ENCODE measurements around the gene MORN1. TPM values are rescaled to one million over a fixed set of nuclear protein-coding genes. Genes with fewer than 3 reads are reported as not detected.

MORN1 gene
- total and polyA plus RNA-seq, 2 of the 8 experiments (the other 6 are each of a cell fraction or from before 2014, with no cell fraction given): 5.0 to 9.1 TPM

DNA sequence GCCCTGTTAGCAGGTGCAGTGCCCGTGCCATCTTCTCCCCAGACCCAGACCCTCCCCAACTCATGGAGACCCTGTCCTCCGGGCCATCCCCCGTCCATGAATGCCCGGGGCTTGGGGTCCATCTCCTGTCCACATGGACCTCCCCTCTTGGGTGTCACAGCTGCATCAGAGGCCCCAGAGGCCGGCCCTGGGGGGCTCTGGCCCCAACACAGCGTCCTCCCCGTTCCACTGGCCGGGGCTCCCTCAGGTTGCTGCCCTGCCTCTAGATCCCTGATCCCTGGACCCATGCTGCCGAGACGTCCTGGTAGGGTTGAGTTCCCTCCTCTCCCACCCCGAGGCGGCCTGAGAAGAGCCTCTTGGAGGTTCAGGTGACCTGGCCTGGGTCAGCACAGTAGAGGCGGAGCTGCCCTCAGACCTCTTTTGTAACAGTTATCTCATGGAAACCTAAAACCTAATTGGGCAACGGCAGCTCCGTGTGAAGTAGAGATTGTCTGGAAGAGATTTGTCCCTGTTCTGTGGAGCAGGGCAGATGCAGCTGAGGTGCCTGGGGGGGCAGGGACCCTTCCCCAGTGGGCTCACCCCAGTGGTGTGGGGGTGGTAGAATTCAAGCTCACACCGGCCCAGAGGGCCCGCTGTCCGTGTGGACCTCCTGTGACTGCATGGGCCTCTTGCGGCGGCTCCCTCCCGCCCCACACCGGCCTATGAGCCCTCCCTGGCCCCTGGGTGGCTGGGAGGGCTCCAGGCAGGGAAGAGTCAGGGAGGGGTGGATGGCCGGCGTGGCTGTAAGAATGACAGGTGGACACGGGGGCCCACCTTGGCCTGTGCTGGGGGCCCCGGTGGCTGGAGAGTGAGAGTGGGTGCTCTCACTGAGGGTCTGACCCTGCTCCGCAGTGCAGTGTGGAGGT is 107.1 kb downstream of the MORN1 start (continued):
- TF ChIP-seq CHD1 (IDR thresholded peaks at IDR 0.05; ENCODE audit: low read depth, low read length) (no peak), TAF7 (optimal IDR thresholded peaks at IDR 0.05; ENCODE audit: borderline replicate concordance, low read depth, low read length) (no peak), CTBP2 (IDR thresholded peaks at IDR 0.05; ENCODE audit: borderline replicate concordance, insufficient read depth, insufficient read length, low read length) (no peak), ATF3 (IDR thresholded peaks at IDR 0.05; ENCODE audit: insufficient read depth, low read depth, low read length) (no peak), RXRA (IDR thresholded peaks at IDR 0.05; ENCODE audit: insufficient read depth, low read depth, low read length) (no peak), YY1 (IDR thresholded peaks at IDR 0.05; ENCODE audit: low read depth, low read length) (no peak), POU5F1 (IDR thresholded peaks at IDR 0.05; ENCODE audit: low read depth, low read length) (no peak), EZH2 (IDR thresholded peaks at IDR 0.05; ENCODE audit: low read depth, low read length, severe bottlenecking) (no peak), BRCA1 (IDR thresholded peaks at IDR 0.05; ENCODE audit: low read depth, low read length) (no peak)

Measured in H1 (cell line).